HG02973 (cell line): ENCODE measurements around the gene CCDC158.
"Not testable (repeated sequence)": the region's sequence is repeated elsewhere in the genome, so short reads cannot be mapped to it uniquely, and the experiment has no call there.

Experiments used
- ATAC-seq: cut with Tn5 transposase; IDR thresholded peaks from one replicate; pipeline ENCODE4 v1.9.1; 2021; ENCODE audit warnings: moderate library complexity; ENCODE audit not compliant: unreplicated experiment

Gene CCDC158

DNA sequence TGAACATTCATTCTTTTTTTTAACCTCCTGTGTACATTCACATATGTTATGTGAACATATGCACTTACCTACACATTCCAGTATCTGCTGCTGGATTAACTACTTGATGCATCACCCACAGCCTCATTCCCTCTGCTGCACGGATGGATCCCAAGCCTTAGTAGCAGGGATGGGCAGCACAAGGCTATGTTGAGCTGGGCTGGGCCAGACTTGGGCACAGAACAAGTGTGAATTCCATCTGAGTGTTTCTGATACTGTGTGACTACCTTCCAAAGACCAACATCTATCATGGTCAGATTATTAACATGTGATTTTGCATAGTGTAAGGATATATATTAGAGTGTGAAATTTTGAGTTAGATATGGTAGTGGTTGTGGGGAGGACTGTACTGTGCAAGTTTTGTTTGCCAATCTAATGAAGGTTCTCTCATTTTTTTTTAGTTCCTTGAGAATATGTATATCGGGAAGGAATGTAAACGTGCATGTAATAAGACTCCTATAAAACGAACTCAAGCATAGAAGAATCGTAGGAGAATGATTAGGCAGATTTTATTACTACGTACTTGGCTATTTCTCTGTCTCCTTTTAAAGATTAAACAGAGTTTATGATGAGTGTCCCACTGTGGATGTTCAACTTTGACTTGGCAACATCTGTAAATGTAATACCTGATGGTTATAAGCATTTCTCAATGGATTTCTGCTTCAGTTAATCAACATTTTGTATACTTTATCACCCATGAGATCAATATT, 137.8 kb downstream of the CCDC158 start:
- no peak for ATAC-seq

DNA sequence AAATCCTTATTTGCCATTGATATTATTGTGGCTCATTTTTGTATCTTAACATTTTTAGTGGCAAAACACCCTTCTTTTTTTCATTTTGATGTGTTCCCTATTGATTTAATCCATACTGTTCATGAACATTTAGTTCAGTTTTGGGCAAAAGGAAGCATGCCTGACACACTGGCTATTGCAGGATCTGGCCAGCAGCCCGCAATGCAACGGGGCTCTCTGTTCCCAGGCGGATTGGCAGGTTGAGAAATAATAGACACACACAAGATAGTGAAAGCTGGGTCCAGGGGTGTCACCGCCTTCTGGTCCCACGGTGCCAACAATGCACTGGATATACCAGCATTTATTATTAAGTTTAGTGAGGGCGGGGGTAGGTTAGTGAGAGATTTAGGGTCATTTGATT, 139.3 kb downstream of the CCDC158 start:
- ATAC-seq: not testable (repeated sequence)

- no peak for ATAC-seq
Observed at GRCh38 chr4:76280488-76281441, 140.2 kb downstream of the CCDC158 start.

GRCh38 chr4:76279462-76279861, 141.5 kb downstream of the CCDC158 start:
- ATAC-seq: no peak

- ATAC-seq: no peak
Observed at GRCh38 chr4:76278583-76278982, 142.4 kb downstream of the CCDC158 start.

- ATAC-seq: no peak
Observed at GRCh38 chr4:76277667-76278066, 143.3 kb downstream of the CCDC158 start.

- ATAC-seq: no peak
Observed at GRCh38 chr4:76276813-76277212, 144.1 kb downstream of the CCDC158 start.

- no peak for ATAC-seq
Observed at GRCh38 chr4:76275486-76276124, 145.3 kb downstream of the CCDC158 start.

DNA sequence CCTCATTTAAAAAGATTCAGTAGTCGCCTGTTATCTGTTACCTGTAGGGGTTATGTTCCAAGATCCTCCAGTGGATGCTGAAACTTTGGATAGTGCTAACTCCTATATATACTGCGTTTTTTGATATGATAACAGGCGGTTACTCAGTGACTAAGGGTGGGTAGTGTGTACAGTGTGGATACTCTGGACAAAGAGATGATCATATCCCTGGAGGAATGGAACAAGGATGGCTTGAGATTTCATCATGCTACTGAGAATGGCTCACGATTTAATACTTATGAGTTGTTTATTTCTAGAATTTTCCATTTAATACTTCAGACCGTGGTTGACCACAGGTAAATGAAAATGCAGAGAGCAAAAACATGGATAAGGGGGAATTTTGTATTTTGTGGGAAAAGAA, 147.9 kb downstream of the CCDC158 start:
- no peak for ATAC-seq

- no peak for ATAC-seq
Observed at GRCh38 chr4:76272582-76272981, 148.4 kb downstream of the CCDC158 start.

GRCh38 chr4:76272073-76272472, 148.9 kb downstream of the CCDC158 start:
- no peak for ATAC-seq

GRCh38 chr4:76271248-76271647, 149.7 kb downstream of the CCDC158 start:
- ATAC-seq: no peak

DNA sequence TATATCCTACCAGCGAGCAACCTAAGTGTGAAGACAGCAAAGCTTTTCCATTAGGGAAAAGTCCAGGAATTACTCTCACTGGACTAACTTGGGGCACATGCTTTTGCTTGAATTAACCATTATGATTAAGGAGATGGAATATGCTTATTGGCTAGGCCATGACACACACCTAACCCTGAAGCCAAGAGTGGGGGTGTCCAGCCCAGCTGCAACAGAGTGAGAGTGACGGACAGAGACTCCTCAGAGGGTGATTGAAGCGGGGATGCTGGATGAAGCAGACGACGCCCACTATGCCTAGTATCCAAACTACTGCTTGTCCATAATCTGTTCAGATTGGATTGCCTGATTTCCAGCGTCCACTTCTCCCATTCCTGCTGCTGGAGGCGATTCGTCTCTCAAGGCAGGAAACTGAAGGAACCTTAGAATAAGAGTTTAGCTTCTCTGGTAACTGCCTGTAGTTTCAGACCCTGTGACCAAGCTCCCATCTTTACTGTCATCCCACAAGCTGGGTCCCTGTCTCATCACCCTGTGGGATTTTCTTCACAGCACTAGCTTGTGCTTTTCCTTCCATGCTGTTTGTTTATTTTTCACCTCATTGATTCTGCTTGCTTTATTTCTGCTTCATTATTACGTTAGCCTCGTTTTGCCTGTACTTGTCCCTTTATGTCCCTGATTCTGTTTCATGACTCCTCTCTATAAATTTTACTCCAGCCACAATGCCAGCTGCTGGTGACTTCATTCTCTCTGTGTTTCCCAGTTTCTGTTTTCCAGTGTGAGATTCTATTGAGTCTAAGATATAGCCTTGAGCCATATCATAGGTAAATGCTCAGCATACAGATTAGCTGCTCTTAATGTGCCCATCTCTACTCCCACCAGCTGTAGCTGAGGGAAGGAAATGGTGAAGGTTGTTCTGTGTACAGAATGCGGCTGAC, 150.4 kb downstream of the CCDC158 start:
- ATAC-seq: no peak

DNA sequence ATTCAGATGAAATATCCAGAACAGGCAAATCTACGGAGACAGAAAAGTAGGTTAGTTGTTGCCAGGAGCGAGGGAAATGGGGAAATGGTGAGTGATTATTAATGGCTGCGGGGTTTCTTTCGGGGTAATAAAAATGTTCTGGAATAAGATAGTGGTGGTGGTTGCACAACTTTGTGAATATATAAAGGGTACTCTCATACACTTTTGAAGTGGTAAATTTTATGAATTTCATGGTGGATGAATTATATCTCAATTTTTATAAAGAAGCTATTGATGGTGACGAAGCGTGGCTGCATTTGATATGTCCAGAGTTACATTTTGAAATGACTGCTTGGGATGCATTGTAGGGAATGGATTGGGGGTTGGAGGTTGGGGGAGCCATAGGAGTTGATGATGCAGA, 153.1 kb downstream of the CCDC158 start:
- no peak for ATAC-seq

GRCh38 chr4:76266627-76267026, 154.3 kb downstream of the CCDC158 start:
- ATAC-seq: no peak

GRCh38 chr4:76265631-76266218, 155.2 kb downstream of the CCDC158 start:
- ATAC-seq: no peak
